ENCODE results near the gene CLDN16. TPM values are rescaled to one million over a fixed set of nuclear protein-coding genes. Genes with fewer than 3 reads are reported as not detected.

CLDN16 gene
- total RNA-seq, 2 donors from 2014 or later: not detected

DNA sequence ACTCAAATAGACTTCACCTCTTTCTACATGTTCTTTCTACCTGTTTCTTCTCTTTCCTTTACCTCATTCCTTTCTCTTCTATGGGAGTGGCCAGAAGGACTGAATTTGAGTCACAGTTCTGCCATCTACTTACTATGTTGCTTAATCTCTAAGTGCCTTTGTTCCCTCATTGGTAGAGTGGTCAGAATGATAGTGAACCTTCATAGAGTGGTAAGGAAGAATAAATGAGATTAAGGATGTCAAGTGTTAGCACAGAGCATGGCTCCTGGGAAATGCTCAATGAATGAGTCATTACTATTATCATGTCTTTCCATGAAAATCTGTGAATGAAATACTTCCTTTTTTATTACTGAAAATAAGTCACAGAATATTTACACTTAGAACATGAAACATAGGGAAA lies 44.3 kb downstream of the CLDN16 start:
- no peaks in the 10 kb centered on the region for H3K27me3 ChIP-seq (replicated peaks; ENCODE audit: insufficient read depth)
- no peaks in the 10 kb centered on the region for H3K36me3 ChIP-seq
- DNase-seq (ENCODE audit: low spot score) (no peak), ATAC-seq (ENCODE audit: insufficient number of reproducible peaks, low FRiP score, low read depth) (no peak)
- H3K9me3 ChIP-seq: no peaks in the 10 kb centered on the region
- H3K4me3 ChIP-seq: no peak overlapping the region
- no peak overlapping the region for H3K27ac ChIP-seq
- no peaks in the 10 kb centered on the region for H3K4me1 ChIP-seq (ENCODE audit: control insufficient read depth in 1 of 2, low read depth in 2 of 2)
- TF ChIP-seq, protein P1, sequence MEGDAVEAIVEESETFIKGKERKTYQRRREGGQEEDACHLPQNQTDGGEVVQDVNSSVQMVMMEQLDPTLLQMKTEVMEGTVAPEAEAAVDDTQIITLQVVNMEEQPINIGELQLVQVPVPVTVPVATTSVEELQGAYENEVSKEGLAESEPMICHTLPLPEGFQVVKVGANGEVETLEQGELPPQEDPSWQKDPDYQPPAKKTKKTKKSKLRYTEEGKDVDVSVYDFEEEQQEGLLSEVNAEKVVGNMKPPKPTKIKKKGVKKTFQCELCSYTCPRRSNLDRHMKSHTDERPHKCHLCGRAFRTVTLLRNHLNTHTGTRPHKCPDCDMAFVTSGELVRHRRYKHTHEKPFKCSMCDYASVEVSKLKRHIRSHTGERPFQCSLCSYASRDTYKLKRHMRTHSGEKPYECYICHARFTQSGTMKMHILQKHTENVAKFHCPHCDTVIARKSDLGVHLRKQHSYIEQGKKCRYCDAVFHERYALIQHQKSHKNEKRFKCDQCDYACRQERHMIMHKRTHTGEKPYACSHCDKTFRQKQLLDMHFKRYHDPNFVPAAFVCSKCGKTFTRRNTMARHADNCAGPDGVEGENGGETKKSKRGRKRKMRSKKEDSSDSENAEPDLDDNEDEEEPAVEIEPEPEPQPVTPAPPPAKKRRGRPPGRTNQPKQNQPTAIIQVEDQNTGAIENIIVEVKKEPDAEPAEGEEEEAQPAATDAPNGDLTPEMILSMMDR (IDR thresholded peaks at IDR 0.05): no peak

DNA sequence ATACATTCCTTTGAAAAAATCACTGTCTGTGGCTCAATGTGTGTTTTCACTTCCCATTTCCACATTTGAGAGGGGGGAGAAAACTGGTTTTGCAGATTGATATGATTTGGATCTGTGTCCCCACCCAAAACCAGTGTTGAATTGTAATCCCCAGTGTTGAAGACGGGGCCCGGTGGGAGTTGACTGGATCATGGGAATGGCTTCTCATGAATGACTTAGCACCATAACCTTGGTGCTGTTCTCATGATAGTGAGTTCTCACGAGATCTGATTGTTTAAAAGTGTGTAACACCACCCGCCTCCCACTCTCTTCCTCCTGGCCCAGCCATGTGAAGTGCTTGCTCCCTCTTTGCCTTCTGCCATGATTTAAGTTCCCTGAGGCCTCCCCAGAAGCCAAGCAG lies 45.7 kb downstream of the CLDN16 start:
- Histone ChIP-seq H3K27me3 (replicated peaks; ENCODE audit: insufficient read depth) (no peaks in the 10 kb centered on the region), H3K36me3 (no peaks in the 10 kb centered on the region), H3K4me3 (no peak overlapping the region), H3K9me3 (no peaks in the 10 kb centered on the region), H3K27ac (no peak overlapping the region), H3K4me1 (ENCODE audit: control insufficient read depth in 1 of 2, low read depth in 2 of 2) (no peaks in the 10 kb centered on the region)
- no peak for ATAC-seq (ENCODE audit: insufficient number of reproducible peaks, low FRiP score, low read depth)
- TF ChIP-seq, protein P1 (IDR thresholded peaks at IDR 0.05): no peak
- no peak for DNase-seq (ENCODE audit: low spot score)

DNA sequence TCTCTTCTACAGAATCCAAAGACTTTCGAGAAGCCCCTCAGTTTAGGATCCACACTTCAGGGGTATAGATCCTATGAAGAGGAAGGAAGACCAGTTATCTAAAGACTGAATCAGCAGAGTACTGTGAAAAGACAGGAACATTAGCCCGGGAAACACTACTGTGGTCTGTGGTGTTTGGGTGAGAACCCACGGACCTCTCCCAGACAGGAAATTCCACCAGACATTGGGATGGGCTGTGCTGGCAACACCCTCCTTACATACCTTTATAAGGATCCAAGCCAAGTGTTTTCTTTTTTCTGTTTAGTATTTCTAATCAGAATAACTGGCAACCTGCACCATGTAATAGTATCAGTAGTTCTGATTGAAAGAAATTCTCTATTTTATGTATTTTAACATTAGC lies 47.7 kb downstream of the CLDN16 start:
- H3K27me3 ChIP-seq (replicated peaks; ENCODE audit: insufficient read depth): no peaks in the 10 kb centered on the region
- ATAC-seq (ENCODE audit: insufficient number of reproducible peaks, low FRiP score, low read depth) (no peak), DNase-seq (ENCODE audit: low spot score) (no peak)
- H3K27ac ChIP-seq: no peak overlapping the region
- TF ChIP-seq, protein P1 (IDR thresholded peaks at IDR 0.05): no peak
- H3K9me3 ChIP-seq: no peaks in the 10 kb centered on the region
- H3K4me1 ChIP-seq (ENCODE audit: control insufficient read depth in 1 of 2, low read depth in 2 of 2): no peaks in the 10 kb centered on the region
- no peaks in the 10 kb centered on the region for H3K36me3 ChIP-seq
- H3K4me3 ChIP-seq: no peak overlapping the region

DNA sequence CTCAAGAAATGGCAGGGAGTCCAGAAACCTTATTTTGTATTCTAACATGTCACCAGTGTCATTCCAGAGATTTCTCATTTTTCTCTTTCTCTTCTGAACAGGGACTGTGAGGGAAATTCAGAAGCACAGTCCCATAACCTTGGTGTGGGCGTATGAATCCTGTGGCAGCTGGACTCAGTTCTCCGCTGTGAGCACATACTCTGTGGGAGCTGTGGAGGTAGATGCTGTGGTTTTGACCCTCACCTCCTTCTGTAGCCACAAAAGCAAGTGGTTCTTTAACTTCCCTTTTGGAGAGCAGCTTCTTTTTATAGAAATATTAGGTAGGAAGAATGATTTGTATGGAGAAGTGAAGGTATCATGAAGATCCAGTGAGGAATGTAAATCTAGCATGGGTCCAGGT lies 48.4 kb downstream of the CLDN16 start:
- Histone ChIP-seq H3K4me3 (no peak overlapping the region), H3K27me3 (replicated peaks; ENCODE audit: insufficient read depth) (no peaks in the 10 kb centered on the region), H3K9me3 (no peaks in the 10 kb centered on the region), H3K4me1 (ENCODE audit: control insufficient read depth in 1 of 2, low read depth in 2 of 2) (no peaks in the 10 kb centered on the region), H3K27ac (no peak overlapping the region), H3K36me3 (no peaks in the 10 kb centered on the region)
- DNase-seq (ENCODE audit: low spot score) (no peak), ATAC-seq (ENCODE audit: insufficient number of reproducible peaks, low FRiP score, low read depth) (no peak)
- TF ChIP-seq, protein P1 (IDR thresholded peaks at IDR 0.05): no peak

DNA sequence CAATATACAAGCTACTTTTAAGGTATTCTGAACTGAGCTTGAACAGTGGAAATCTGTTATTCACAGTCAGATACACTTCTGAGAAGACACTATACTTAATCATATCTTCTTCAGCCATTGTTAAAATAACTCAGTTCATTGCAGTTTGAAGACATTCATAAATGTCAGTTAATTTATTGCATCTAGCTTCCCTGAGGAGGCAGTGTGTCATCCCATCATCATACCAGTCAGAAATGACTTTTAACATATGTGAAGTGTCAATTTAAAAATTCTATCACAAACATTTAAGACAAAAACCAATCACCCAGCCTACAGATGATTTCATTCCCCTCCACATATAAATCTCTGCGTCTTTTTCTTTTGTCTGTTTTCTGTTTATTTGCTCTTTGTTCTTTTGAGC lies 54.3 kb downstream of the CLDN16 start:
- H3K4me1 ChIP-seq (ENCODE audit: control insufficient read depth in 1 of 2, low read depth in 2 of 2): no peaks in the 10 kb centered on the region
- H3K27me3 ChIP-seq (replicated peaks; ENCODE audit: insufficient read depth): no peaks in the 10 kb centered on the region
- no peak for ATAC-seq (ENCODE audit: insufficient number of reproducible peaks, low FRiP score, low read depth)
- H3K9me3 ChIP-seq: no peaks in the 10 kb centered on the region
- no peak for DNase-seq (ENCODE audit: low spot score)
- H3K36me3 ChIP-seq: no peaks in the 10 kb centered on the region
- TF ChIP-seq, protein P1 (IDR thresholded peaks at IDR 0.05): no peak
- H3K4me3 ChIP-seq: no peak overlapping the region
- no peak overlapping the region for H3K27ac ChIP-seq
